ENCODE measurements around the gene HTR1D.
"Not testable (repeated sequence)": the region's sequence is repeated elsewhere in the genome, so short reads cannot be mapped to it uniquely, and the experiment has no call there.

The HTR1D gene

GRCh38 chr1:23216771-23217420, 406 bp downstream of the HTR1D start:
- DNase-seq (ENCODE audit: low read depth, low spot score): no peak

- no peak for DNase-seq (ENCODE audit: low read depth, low spot score)
These were observed 1.4 kb downstream of the HTR1D start for GRCh38 chr1:23215751-23216449.

- no peak for DNase-seq (ENCODE audit: low read depth, low spot score)
These were observed 2.0 kb downstream of the HTR1D start for GRCh38 chr1:23215291-23215690.

GRCh38 chr1:23214640-23215039, 2.7 kb downstream of the HTR1D start:
- DNase-seq (ENCODE audit: low read depth, low spot score): no peak

GRCh38 chr1:23211955-23212354, 5.3 kb downstream of the HTR1D start:
- DNase-seq (ENCODE audit: low read depth, low spot score): no peak

- DNase-seq (ENCODE audit: low read depth, low spot score): no peak
These were observed 6.3 kb downstream of the HTR1D start for GRCh38 chr1:23210963-23211362.

- DNase-seq (ENCODE audit: low read depth, low spot score): no peak
These were observed 6.9 kb downstream of the HTR1D start for GRCh38 chr1:23210351-23210785.

GRCh38 chr1:23209770-23210169, 7.5 kb downstream of the HTR1D start:
- no peak for DNase-seq (ENCODE audit: low read depth, low spot score)

- DNase-seq (ENCODE audit: low read depth, low spot score): no peak
These were observed 8.8 kb downstream of the HTR1D start for GRCh38 chr1:23208527-23208926.

- DNase-seq (ENCODE audit: low read depth, low spot score): not testable (repeated sequence)
These were observed 9.6 kb downstream of the HTR1D start for GRCh38 chr1:23207733-23208132.

GRCh38 chr1:23202263-23202749, 15.0 kb downstream of the HTR1D start:
- DNase-seq (ENCODE audit: low read depth, low spot score): no peak

- DNase-seq (ENCODE audit: low read depth, low spot score): no peak
These were observed 16.4 kb downstream of the HTR1D start for GRCh38 chr1:23200883-23201282.

- DNase-seq (ENCODE audit: low read depth, low spot score): peak; percentile 75
These were observed 18.9 kb downstream of the HTR1D start for GRCh38 chr1:23198373-23198772.

GRCh38 chr1:23196627-23197328, 20.5 kb downstream of the HTR1D start:
- DNase-seq (ENCODE audit: low read depth, low spot score): peak; percentile 81

- DNase-seq (ENCODE audit: low read depth, low spot score): peak; percentile 68
These were observed 22.9 kb downstream of the HTR1D start for GRCh38 chr1:23194119-23194984.

- no peak for DNase-seq (ENCODE audit: low read depth, low spot score)
These were observed 23.7 kb downstream of the HTR1D start for GRCh38 chr1:23193391-23194118.

GRCh38 chr1:23191199-23191598, 26.1 kb downstream of the HTR1D start:
- no peak for DNase-seq (ENCODE audit: low read depth, low spot score)

GRCh38 chr1:23188936-23189452, 28.3 kb downstream of the HTR1D start:
- not testable (repeated sequence) for DNase-seq (ENCODE audit: low read depth, low spot score)

GRCh38 chr1:23188434-23188884, 28.8 kb downstream of the HTR1D start:
- DNase-seq (ENCODE audit: low read depth, low spot score): no peak

GRCh38 chr1:23187637-23188036, 29.7 kb downstream of the HTR1D start:
- no peak for DNase-seq (ENCODE audit: low read depth, low spot score)

- DNase-seq (ENCODE audit: low read depth, low spot score): no peak
These were observed 31.9 kb downstream of the HTR1D start for GRCh38 chr1:23185381-23185780.

All from smooth muscle cell of the brain vasculature (primary cell).